ENCODE measurements around the gene MISP3. TPM values are rescaled to one million over a fixed set of nuclear protein-coding genes. Genes with fewer than 3 reads are reported as not detected.

Gene MISP3
- total and polyA plus RNA-seq, 9 of the 15 experiments (the other 6 are each of a cell fraction or from before 2014, with no cell fraction given), result 0.25 to 5.6 (median 1.6) TPM

DNA sequence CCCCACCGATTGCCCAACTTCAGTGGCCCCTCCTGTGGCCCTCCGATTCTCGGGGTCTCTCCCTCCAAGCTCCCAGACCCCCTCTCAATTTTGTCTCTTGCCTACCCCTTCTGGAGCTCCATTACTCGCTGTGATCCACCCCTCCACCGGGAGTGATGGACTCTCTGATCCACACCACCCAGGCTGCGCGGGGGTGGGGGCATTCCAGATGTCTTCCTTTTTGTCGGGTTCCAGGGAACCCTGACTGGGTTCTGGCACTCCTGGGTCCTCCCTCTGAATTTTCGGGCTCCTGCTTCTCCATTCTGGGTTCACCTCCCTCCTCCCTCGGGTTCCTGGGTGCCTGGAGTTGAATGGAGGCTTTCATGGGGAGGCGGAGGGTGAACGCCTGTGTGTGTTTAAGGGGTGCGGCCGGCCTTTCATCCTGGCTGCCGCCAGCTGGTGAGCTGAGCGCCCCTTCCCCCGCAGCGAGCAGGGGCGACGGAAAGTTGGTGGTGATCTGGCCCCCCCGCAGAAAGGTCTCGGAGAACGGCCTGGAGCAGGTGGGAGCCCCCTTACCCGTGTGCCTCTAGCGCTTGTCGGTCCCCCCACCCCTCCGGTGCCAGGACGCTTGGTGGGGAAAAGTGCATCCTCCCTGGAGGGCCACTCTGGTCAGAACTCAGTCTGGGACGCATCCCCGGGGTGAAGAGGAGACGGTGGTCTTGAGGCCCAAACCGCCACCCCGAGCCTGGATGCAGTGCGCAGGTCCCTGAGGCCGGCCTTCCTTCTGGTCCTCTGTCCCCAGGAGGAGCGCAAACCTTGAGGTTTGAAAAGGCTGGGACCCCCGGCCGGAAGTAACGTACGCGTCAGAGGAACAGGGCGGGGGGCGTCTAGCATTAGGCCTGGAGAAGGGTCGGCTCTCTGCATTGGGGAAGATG, 1.6 kb downstream of the MISP3 start (continued):
- TF ChIP-seq, protein P1, sequence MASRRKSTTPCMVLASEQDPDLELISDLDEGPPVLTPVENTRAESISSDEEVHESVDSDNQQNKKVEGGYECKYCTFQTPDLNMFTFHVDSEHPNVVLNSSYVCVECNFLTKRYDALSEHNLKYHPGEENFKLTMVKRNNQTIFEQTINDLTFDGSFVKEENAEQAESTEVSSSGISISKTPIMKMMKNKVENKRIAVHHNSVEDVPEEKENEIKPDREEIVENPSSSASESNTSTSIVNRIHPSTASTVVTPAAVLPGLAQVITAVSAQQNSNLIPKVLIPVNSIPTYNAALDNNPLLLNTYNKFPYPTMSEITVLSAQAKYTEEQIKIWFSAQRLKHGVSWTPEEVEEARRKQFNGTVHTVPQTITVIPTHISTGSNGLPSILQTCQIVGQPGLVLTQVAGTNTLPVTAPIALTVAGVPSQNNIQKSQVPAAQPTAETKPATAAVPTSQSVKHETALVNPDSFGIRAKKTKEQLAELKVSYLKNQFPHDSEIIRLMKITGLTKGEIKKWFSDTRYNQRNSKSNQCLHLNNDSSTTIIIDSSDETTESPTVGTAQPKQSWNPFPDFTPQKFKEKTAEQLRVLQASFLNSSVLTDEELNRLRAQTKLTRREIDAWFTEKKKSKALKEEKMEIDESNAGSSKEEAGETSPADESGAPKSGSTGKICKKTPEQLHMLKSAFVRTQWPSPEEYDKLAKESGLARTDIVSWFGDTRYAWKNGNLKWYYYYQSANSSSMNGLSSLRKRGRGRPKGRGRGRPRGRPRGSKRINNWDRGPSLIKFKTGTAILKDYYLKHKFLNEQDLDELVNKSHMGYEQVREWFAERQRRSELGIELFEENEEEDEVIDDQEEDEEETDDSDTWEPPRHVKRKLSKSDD (conservative IDR thresholded peaks at IDR 0.05; ENCODE audit: low read length), result no peak
- peak in 1 of 2 experiments; percentile 52; a peak in 1 of 4 replicates for TF ChIP-seq SRF (CRISPR knock-in tag; IDR thresholded peaks at IDR 0.05)
- no peak for TF ChIP-seq TRIM28 (IDR thresholded peaks at IDR 0.05)
- TF ChIP-seq, protein P2, sequence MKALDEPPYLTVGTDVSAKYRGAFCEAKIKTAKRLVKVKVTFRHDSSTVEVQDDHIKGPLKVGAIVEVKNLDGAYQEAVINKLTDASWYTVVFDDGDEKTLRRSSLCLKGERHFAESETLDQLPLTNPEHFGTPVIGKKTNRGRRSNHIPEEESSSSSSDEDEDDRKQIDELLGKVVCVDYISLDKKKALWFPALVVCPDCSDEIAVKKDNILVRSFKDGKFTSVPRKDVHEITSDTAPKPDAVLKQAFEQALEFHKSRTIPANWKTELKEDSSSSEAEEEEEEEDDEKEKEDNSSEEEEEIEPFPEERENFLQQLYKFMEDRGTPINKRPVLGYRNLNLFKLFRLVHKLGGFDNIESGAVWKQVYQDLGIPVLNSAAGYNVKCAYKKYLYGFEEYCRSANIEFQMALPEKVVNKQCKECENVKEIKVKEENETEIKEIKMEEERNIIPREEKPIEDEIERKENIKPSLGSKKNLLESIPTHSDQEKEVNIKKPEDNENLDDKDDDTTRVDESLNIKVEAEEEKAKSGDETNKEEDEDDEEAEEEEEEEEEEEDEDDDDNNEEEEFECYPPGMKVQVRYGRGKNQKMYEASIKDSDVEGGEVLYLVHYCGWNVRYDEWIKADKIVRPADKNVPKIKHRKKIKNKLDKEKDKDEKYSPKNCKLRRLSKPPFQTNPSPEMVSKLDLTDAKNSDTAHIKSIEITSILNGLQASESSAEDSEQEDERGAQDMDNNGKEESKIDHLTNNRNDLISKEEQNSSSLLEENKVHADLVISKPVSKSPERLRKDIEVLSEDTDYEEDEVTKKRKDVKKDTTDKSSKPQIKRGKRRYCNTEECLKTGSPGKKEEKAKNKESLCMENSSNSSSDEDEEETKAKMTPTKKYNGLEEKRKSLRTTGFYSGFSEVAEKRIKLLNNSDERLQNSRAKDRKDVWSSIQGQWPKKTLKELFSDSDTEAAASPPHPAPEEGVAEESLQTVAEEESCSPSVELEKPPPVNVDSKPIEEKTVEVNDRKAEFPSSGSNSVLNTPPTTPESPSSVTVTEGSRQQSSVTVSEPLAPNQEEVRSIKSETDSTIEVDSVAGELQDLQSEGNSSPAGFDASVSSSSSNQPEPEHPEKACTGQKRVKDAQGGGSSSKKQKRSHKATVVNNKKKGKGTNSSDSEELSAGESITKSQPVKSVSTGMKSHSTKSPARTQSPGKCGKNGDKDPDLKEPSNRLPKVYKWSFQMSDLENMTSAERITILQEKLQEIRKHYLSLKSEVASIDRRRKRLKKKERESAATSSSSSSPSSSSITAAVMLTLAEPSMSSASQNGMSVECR (CRISPR knock-in tag; IDR thresholded peaks at IDR 0.05), result peak; percentile 1; the same call in 1 of the 2 replicates
- no peak for TF ChIP-seq CEBPB (tag; IDR thresholded peaks at IDR 0.05)
- TF ChIP-seq CXXC5 (CRISPR knock-in tag; IDR thresholded peaks at IDR 0.05), result no peak
- TF ChIP-seq, protein P3, sequence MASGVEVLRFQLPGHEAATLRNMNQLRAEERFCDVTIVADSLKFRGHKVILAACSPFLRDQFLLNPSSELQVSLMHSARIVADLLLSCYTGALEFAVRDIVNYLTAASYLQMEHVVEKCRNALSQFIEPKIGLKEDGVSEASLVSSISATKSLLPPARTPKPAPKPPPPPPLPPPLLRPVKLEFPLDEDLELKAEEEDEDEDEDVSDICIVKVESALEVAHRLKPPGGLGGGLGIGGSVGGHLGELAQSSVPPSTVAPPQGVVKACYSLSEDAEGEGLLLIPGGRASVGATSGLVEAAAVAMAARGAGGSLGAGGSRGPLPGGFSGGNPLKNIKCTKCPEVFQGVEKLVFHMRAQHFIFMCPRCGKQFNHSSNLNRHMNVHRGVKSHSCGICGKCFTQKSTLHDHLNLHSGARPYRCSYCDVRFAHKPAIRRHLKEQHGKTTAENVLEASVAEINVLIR (CRISPR knock-in tag; IDR thresholded peaks at IDR 0.05), result no peak
- TF ChIP-seq NR3C1 (CRISPR knock-in tag; IDR thresholded peaks at IDR 0.05), result no peak
- TF ChIP-seq, protein P4, sequence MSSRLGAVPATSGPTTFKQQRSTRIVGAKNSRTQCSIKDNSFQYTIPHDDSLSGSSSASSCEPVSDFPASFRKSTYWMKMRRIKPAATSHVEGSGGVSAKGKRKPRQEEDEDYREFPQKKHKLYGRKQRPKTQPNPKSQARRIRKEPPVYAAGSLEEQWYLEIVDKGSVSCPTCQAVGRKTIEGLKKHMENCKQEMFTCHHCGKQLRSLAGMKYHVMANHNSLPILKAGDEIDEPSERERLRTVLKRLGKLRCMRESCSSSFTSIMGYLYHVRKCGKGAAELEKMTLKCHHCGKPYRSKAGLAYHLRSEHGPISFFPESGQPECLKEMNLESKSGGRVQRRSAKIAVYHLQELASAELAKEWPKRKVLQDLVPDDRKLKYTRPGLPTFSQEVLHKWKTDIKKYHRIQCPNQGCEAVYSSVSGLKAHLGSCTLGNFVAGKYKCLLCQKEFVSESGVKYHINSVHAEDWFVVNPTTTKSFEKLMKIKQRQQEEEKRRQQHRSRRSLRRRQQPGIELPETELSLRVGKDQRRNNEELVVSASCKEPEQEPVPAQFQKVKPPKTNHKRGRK (tag; IDR thresholded peaks at IDR 0.05), result no peak
- TF ChIP-seq SUPT5H (IDR thresholded peaks at IDR 0.05), result no peak
- TF ChIP-seq, protein P5, sequence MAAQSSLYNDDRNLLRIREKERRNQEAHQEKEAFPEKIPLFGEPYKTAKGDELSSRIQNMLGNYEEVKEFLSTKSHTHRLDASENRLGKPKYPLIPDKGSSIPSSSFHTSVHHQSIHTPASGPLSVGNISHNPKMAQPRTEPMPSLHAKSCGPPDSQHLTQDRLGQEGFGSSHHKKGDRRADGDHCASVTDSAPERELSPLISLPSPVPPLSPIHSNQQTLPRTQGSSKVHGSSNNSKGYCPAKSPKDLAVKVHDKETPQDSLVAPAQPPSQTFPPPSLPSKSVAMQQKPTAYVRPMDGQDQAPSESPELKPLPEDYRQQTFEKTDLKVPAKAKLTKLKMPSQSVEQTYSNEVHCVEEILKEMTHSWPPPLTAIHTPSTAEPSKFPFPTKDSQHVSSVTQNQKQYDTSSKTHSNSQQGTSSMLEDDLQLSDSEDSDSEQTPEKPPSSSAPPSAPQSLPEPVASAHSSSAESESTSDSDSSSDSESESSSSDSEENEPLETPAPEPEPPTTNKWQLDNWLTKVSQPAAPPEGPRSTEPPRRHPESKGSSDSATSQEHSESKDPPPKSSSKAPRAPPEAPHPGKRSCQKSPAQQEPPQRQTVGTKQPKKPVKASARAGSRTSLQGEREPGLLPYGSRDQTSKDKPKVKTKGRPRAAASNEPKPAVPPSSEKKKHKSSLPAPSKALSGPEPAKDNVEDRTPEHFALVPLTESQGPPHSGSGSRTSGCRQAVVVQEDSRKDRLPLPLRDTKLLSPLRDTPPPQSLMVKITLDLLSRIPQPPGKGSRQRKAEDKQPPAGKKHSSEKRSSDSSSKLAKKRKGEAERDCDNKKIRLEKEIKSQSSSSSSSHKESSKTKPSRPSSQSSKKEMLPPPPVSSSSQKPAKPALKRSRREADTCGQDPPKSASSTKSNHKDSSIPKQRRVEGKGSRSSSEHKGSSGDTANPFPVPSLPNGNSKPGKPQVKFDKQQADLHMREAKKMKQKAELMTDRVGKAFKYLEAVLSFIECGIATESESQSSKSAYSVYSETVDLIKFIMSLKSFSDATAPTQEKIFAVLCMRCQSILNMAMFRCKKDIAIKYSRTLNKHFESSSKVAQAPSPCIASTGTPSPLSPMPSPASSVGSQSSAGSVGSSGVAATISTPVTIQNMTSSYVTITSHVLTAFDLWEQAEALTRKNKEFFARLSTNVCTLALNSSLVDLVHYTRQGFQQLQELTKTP (IDR thresholded peaks at IDR 0.05; ENCODE audit: low read depth in 1 of 2, partially characterized antibody in 2 of 2), result no peak
